Transverse colon (tissue), 4 donors: ENCODE measurements around the gene ITGA11. TPM values are rescaled to one million over a fixed set of nuclear protein-coding genes. Genes with fewer than 3 reads are reported as not detected.

Source experiments
- DNase-seq: peaks from one replicate; pipeline ENCODE4 v3.0.0-alpha.2; 2019
- H3K27ac ChIP-seq, 4 donors: fragments of 200-600 bp; sonication (generic); 2 replicates each; pipeline ENCODE4 v1.5.1; 2016 to 2018; ENCODE audit warnings: inconsistent platforms in 4 of 4
- H3K27me3 ChIP-seq: fragments of 200-600 bp; sonication (generic); 2 replicates; pipeline ENCODE4 v1.5.1; 2017; ENCODE audit warnings: inconsistent platforms
- H3K36me3 ChIP-seq, 4 donors: fragments of 200-600 bp; sonication (generic); 2 replicates each; pipeline ENCODE4 v1.5.1; 2017 to 2019; ENCODE audit warnings: inconsistent platforms in 4 of 4
- H3K4me1 ChIP-seq, 4 donors: fragments of 200-600 bp; sonication (generic); 2 replicates each; pipeline ENCODE4 v1.5.1; 2017 to 2020; ENCODE audit warnings: inconsistent platforms in 4 of 4
- H3K4me3 ChIP-seq, 4 donors: fragments of 200-600 bp; sonication (generic); 1 replicate in 1 of 4; 2 replicates in 3 of 4; pipeline versions ENCODE4 v1.5.1 to v1.6.1; 2017 to 2019; ENCODE audit warnings: inconsistent platforms in 4 of 4
- H3K9me3 ChIP-seq, 2 donors: fragments of 200-600 bp; sonication (generic); 2 replicates each; pipeline ENCODE4 v1.5.1; 2017 to 2019; ENCODE audit warnings: inconsistent platforms in 2 of 2
- EP300 ChIP-seq: sonication (generic); formaldehyde crosslinking; IDR thresholded peaks from one replicate; pipeline ENCODE4 v1.6.1; 2017; ENCODE audit warnings: antibody characterized with exemption, low read depth
- POLR2A ChIP-seq: fragments of 450-650 bp; IDR thresholded peaks from one replicate; pipeline ENCODE4 v1.6.1; 2016; ENCODE audit warnings: antibody characterized with exemption, mild to moderate bottlenecking, moderate library complexity
- POLR2AphosphoS5 ChIP-seq, 3 donors: sonication (generic); formaldehyde crosslinking; IDR thresholded peaks; one replicate each; pipeline ENCODE4 v1.6.1; 2016; ENCODE audit warnings: antibody characterized with exemption in 3 of 3
- WGBS, 2 donors: methylation state at CpG; one replicate each; pipeline ENCODE4 v1.1.5; 2018; ENCODE audit warnings: low coverage in 1 of 2; 5-methylcytosine and 5-hydroxymethylcytosine counted together
- in situ Hi-C, 4 donors: fragments of 200-750 bp; cut with MboI; loops; one replicate each; pipeline versions ENCODE4 v1.15.0 to v1.15.1; 2017; ENCODE audit warnings: low sequenced_read_pairs in 3 of 4, low pct_ligation_motif_present in 1 of 4, low pct_unique_long_range_greater_than_20kb in 1 of 4
- intact Hi-C: fragments of 100-400 bp; cut with DNase I; formaldehyde crosslinking; loops from one replicate; pipeline ENCODE4 v1.15.1; 2023; ENCODE audit warnings: low total_unique reads
- total RNA-seq, 4 donors: library from RNA; depleted of rRNA; stranded (reverse); fragments of >200 nt; gene quantifications; one replicate each; pipeline ENCODE4 v1.1.0, GENCODE V29; 2016
- TF ChIP-seq, protein P1 (sequence below), 5 experiments: fragments of 200-600 bp in 3 of 5; fragments of 450-650 bp in 2 of 5; sonication (generic) in 3 of 5; IDR thresholded peaks; 1 replicate in 2 of 5; 2 replicates in 3 of 5; pipeline ENCODE4 v1.5.1; 2016 to 2017; ENCODE audit warnings: antibody characterized with exemption in 5 of 5, inconsistent platforms in 3 of 5, mild to moderate bottlenecking in 2 of 5, moderate library complexity in 1 of 5

The ITGA11 gene
- total RNA-seq, 4 donors from 2014 or later = 0.37 to 3.2 (median 1.1) TPM

DNA sequence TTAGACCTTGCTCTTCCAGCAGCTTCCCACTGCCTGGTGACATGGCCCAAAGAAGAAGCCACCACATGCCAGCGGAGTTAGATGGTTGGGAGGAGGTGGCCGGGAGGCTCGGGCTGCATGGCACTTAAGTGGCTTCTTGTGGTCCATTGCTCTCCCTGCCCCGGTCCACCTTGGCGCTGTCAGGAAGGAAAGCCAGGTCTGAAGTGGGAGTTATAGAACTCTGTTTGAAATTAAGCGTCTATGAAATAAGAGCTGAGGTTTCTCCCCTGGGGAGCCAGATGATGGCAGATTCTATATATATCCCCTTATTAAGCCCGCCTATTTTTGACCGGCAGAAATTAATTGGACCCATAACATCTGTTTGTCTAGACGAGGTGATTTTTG, 61.2 kb downstream of the ITGA11 start:
- Histone ChIP-seq H3K27ac (no peak overlapping the region), H3K36me3 (no peaks in the 10 kb centered on the region), H3K4me3 (no peak overlapping the region), H3K4me1 (no peaks in the 10 kb centered on the region), H3K9me3 (no peaks in the 10 kb centered on the region), H3K27me3 (no peaks in the 10 kb centered on the region)
- no peak for DNase-seq
- in situ Hi-C loops (no loop called here), intact Hi-C loops (no loop called here)
- no peak for TF ChIP-seq EP300
- no peak for TF ChIP-seq POLR2AphosphoS5 (IDR thresholded peaks at IDR 0.05)
- TF ChIP-seq POLR2A = no peak
- TF ChIP-seq, protein P1, sequence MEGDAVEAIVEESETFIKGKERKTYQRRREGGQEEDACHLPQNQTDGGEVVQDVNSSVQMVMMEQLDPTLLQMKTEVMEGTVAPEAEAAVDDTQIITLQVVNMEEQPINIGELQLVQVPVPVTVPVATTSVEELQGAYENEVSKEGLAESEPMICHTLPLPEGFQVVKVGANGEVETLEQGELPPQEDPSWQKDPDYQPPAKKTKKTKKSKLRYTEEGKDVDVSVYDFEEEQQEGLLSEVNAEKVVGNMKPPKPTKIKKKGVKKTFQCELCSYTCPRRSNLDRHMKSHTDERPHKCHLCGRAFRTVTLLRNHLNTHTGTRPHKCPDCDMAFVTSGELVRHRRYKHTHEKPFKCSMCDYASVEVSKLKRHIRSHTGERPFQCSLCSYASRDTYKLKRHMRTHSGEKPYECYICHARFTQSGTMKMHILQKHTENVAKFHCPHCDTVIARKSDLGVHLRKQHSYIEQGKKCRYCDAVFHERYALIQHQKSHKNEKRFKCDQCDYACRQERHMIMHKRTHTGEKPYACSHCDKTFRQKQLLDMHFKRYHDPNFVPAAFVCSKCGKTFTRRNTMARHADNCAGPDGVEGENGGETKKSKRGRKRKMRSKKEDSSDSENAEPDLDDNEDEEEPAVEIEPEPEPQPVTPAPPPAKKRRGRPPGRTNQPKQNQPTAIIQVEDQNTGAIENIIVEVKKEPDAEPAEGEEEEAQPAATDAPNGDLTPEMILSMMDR (IDR thresholded peaks at IDR 0.05) = no peak
- 75 to 84% methylated on average over 6 to 9 of the region's 9 CpGs for WGBS, 2 donors

DNA sequence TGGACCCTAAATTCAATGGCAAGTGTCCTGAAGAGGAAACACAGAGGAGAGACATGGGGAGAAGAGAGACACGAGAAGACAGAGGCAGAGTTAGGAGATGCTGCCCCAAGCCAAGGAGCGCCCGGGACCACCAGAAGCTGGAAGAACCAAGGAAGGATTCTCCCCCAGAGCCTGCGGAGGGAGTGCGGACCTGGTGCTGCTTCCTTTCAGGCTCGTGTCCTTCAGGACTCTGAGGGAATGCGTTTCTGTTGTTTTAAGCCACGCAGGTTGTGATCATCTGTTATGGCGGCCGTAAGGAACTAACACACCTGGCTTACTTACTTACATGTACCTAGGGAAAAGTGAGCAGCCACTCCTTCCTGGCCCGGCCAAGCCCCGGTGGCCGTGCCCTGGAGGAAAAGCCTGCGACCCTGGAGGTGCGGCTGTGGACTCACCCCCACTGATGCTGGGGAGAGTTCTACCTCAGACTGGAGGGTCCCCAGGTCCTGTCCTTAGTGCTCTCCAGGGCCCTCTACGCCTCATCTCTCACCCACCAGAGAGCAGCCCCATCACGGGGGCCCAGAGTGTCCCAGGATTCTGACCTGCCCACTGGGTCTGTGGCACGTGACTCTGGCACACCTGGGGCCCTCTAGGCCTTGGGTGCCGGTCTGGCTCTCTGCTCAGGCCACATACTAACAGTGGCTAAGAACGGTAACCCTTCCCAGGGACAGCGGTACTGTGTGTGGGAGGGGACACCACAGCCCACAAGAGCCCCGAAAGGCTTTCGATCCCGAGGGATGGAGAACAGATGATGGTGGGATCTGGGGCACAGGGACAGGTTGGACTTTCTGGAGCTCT, 61.8 kb downstream of the ITGA11 start:
- no peaks in the 10 kb centered on the region for H3K9me3 ChIP-seq
- 90 to 94% methylated on average over 7 to 17 of the region's 24 CpGs for WGBS, 2 donors

GRCh38 chr15:68368731-68369435, 63.1 kb downstream of the ITGA11 start:
- intact Hi-C loops = no loop called here
- in situ Hi-C loops = no loop called here
- Histone ChIP-seq H3K27me3 (no peaks in the 10 kb centered on the region), H3K4me3 (no peak overlapping the region), H3K36me3 (no peaks in the 10 kb centered on the region), H3K9me3 (no peaks in the 10 kb centered on the region), H3K4me1 (peaks cover 0 to 4% (median 2%) of the 10 kb centered on the region in 4 donors), H3K27ac (no peak overlapping the region)
- WGBS, 2 donors = 80 to 88% methylated on average over 1 to 9 of the region's 9 CpGs
- DNase-seq = no peak
- TF ChIP-seq POLR2A (no peak), POLR2AphosphoS5 (IDR thresholded peaks at IDR 0.05) (no peak), EP300 (no peak)
- TF ChIP-seq, protein P1 (IDR thresholded peaks at IDR 0.05) = no peak

More for the DNA sequence above, 61.8 kb downstream of the ITGA11 start:
- Histone ChIP-seq H3K4me3 (no peak overlapping the region), H3K36me3 (no peaks in the 10 kb centered on the region), H3K27me3 (no peaks in the 10 kb centered on the region), H3K27ac (no peak overlapping the region), H3K4me1 (peaks cover 0 to under 1% (median 0%) of the 10 kb centered on the region in 4 donors)
- in situ Hi-C loops (no loop called here), intact Hi-C loops (no loop called here)
- TF ChIP-seq POLR2A (no peak), EP300 (no peak), POLR2AphosphoS5 (IDR thresholded peaks at IDR 0.05) (no peak)
- TF ChIP-seq, protein P1 (IDR thresholded peaks at IDR 0.05) = no peak
- no peak for DNase-seq

GRCh38 chr15:68367992-68368391, 64.0 kb downstream of the ITGA11 start:
- Histone ChIP-seq H3K4me1 (peaks cover 0 to 5% (median 4%) of the 10 kb centered on the region in 4 donors), H3K4me3 (no peak overlapping the region), H3K27me3 (no peaks in the 10 kb centered on the region), H3K9me3 (no peaks in the 10 kb centered on the region), H3K27ac (no peak overlapping the region), H3K36me3 (no peaks in the 10 kb centered on the region)
- TF ChIP-seq EP300 (no peak), POLR2AphosphoS5 (IDR thresholded peaks at IDR 0.05) (no peak), POLR2A (no peak)
- TF ChIP-seq, protein P1 (IDR thresholded peaks at IDR 0.05) = no peak
- DNase-seq = no peak
- WGBS, 2 donors = 60% methylated on average over 5 of the region's 5 CpGs; no CpG with 5 or more reads in 1 of the 2 donors
- in situ Hi-C loops = no loop called here
- intact Hi-C loops = no loop called here
